ENCODE measurements around the gene ITPRIPL1.
A peak's percentile ranks its signal among the peaks of the same experiment; 100 is the strongest.

ITPRIPL1 gene

GRCh38 chr2:96324721-96325040, 436 bp upstream of the ITPRIPL1 start:
- no peak for DNase-seq

GRCh38 chr2:96325884-96326255, 753 bp downstream of the ITPRIPL1 start:
- DNase-seq: peak; percentile 17

GRCh38 chr2:96326564-96326963, 1.4 kb downstream of the ITPRIPL1 start:
- DNase-seq: no peak

DNA sequence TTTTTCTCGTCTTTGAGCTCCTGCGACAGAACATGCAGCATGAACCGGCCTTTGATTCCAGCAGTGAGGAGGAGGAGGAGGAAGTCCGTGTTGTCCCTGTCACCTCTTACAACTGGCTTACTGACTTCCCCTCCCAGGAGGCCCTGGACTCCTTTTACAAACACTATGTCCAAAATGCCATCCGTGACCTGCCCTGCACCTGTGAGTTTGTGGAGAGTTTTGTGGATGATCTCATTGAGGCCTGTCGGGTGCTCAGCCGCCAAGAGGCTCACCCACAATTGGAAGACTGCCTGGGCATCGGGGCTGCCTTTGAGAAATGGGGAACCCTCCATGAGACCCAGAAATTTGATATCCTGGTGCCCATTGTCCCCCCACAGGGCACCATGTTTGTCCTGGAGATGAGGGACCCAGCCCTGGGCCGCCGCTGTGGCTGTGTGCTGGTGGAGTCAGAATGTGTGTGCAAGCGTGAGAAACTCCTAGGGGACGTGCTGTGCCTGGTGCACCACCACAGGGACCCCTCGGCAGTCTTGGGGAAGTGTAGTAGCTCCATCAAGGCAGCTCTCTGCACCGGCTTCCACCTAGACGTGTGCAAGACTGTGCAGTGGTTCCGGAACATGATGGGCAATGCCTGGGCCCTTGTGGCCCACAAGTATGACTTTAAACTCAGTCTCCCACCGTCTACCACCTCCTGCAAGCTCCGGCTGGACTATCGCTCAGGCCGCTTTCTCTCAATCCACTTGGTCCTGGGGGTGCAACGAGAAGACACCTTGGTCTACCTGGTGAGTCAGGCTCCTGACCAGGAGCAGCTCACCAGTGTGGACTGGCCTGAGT, 2.1 kb downstream of the ITPRIPL1 start:
- no peak for DNase-seq

DNA sequence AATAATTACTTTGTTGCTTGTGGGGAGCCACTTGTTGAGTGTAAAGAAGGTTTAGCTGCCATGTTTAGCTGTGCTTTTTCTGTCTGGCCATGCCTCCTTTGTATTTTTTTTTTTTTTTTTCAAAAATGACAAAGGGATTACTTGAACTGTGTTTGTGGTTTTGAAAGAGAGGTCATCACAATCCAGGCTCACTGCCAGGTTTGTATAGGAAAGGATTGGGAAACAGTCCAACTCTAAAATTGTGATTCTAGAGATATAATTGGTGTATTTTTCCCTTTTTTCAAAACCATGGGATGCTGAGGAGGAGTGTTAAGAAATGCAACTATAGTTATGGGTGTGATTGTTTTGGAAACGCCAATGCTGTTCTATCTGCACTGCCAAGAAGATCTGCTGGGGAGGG, 4.3 kb downstream of the ITPRIPL1 start:
- DNase-seq: no peak

GRCh38 chr2:96329874-96330273, 4.8 kb downstream of the ITPRIPL1 start:
- DNase-seq: no peak

GRCh38 chr2:96330407-96330806, 5.3 kb downstream of the ITPRIPL1 start:
- DNase-seq: no peak

DNA sequence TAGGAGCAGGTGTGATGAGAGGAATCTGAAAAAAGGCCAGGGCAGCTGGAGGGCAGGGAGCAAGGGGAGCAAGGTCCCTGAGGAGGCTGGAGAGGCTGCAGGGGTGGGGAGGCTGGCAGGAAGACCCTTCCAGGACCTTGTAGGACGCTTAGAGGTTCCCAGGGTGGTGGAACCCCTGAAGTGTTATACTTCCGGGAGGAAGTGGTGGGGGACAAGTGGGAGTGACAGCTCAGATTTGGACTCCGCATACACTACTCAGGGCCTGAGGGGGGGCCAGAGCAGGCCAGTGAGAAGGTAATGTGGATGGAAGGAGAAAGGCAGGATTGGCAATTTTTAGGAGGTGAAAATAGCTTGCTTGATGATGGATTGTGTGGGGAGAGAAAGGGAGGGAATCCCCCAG, 8.6 kb downstream of the ITPRIPL1 start:
- no peak for DNase-seq

DNA sequence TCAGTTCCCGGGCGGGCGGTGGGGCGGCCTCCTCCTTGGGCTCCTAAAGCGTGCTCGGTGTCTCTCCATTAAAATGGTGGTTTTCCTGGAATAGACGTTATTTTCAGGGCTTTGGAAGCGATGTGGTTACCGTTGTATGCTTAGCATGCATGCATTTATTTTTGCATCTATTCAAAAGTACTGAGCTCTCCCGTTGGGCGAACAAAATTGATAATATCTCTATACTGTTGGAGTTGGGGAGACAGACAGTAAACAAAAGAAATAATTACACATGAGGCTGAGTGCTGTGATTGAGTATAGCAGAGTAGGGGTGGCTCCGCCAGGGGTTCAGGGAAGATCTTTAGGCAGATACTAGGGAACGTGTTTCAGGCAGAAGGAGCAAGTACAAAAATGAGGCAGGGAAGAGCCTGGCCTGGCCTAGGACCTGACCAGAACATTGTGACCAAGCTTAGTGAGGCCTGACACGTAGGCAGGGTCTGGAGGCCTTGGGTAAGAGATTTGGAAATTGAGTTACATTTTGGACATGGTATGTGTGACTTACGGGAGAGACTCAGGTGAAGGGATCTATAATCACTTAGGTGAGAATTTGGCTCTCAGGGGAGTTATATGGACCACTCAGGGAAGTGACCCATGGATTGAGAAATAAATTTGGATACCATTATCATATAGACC, 11.1 kb downstream of the ITPRIPL1 start:
- DNase-seq: no peak

DNA sequence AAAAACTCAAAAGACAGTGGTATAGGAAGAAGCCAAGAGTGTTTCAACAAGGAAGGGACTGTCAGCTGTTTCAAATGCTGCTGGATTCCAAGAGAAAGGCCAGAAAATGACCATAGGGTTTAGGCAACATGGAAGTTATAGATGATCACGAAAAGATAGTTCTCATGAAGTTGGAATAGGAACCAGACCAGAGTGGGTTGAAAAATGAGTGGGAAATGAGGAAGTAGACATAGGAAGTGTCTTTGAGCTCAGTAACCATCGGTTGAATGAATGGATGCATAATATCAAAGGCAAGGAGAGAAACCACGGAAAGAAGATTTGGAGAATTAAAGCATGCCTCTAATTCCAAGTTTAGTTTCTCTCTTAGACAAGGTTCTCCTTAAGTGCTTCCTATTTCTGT, 11.8 kb downstream of the ITPRIPL1 start:
- DNase-seq: no peak

DNA sequence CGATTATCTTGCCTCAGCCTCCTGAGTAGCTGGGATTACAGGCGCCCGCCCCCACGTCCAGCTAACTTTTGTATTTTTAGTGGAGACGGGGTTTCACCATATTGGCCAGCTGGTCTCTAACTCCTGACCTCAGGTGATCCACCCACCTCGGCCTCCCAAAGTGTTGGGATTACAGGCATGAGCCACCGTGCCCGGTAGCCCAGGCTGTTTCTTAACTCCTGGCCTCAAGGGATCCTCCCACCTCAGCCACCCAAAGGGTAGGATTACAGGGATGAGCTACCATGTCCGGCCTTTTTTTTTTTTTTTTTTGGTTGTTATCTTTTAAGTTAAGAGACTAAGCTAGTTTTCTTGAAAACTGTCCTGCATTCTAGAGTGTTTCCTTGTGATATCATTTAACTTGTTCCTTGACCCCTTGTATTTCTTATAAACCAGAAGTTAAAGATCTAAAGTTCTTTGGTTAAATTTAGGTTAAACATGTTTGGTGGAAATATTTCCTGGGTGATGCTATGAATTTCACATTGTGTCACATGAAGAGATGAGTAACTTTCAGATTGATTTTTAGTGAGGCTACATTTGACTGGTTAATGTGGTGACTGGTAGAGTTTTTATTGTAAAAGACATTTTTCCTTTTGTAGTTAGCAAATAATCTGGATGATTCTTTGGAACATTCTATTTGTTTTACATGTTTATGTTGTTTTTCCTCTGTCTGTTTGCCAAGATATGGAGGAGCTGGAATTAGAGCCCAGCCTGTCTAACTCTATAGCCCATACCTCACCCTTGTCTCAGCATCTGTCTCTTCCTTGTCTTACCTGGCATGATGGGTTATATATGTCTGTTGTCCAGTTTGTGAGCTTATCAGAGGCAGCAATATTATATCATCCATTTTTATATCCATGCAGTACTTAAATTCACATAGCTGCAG, 15.6 kb downstream of the ITPRIPL1 start:
- DNase-seq: no peak

DNA sequence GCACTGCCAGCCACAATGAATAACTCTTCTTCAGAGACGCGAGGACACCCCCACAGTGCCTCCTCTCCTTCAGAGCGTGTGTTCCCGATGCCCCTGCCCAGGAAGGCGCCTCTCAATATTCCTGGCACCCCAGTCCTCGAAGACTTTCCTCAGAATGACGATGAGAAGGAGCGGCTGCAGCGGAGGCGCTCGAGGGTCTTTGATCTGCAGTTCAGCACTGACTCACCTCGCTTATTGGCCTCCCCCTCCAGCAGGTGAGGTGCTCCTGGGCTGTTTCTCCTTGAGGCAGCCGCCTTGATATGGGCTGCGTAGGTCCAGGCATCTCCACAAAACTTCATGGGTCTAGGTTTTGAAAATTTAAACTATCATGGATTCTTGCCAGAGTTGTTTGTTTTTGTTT, 16.5 kb downstream of the ITPRIPL1 start:
- DNase-seq: no peak

DNA sequence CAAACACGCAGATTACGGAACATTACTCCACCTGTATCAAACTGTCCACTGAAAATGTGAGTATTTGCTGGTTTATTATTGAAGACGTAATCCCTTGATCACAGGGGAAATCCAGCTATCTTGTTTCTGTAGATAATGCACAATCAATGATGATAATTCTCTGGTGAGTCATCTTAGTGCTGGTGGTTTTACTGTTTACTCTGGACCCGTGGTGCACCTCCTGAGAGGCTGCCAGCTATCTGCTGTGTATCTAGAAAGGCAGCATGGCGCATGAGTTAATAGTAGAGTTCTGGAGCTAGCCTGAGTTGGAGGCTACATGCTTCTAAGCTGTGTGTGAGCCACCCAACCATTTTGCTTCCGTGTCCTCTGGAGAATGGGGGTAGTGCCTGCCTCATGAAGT, 17.0 kb downstream of the ITPRIPL1 start:
- DNase-seq: no peak

GRCh38 chr2:96344011-96344410, 18.9 kb downstream of the ITPRIPL1 start:
- DNase-seq: no peak

DNA sequence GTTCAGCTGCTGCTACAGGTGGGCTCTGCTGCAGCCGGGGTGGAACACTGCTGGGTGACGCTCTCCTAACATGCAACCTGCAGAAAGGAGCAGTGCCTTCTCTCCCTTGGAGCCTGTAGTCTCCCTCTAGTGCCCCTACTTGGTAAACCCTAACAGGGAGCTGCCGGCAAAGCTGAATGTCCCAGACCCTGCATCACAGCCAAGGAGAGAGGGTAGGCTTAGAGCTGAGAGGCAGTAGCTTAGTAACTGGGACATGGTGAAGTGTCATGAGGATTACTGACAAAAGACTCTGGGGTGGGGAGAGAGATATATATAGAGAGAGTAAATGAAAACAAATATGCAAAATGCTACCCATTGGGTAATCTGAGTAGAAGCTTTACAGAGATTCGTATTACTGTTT, 20.3 kb downstream of the ITPRIPL1 start:
- DNase-seq: no peak

DNA sequence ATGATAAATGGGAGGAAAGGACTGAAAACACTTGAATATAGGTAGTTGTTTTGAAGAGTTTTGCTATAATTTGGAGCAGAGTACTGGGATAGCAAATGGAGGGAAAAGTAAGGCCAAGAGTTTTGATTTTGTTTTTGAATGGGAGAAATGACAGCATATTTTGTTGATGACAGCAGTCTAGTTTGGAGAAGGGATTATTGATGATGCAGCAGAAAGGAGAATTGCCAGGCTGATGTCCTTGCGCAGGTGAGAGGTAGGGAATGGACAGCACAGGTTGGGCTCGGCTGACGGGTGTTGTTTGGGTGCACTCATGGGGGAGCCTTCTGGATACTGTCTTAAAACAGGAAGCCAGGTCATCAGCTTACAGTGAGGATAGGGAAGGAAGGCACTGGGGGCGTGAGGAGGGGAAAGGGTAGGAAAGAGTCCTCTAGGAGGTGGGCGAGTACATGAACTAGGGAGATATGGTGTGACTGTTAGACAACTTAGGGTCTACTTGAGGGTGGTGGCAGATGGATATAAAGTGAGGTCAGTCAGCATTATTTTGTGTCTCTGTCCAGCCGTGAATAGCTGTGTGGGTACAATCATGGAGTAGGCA, 20.8 kb downstream of the ITPRIPL1 start:
- no peak for DNase-seq

- DNase-seq: no peak
These were observed 22.3 kb downstream of the ITPRIPL1 start for GRCh38 chr2:96347395-96347794.

DNA sequence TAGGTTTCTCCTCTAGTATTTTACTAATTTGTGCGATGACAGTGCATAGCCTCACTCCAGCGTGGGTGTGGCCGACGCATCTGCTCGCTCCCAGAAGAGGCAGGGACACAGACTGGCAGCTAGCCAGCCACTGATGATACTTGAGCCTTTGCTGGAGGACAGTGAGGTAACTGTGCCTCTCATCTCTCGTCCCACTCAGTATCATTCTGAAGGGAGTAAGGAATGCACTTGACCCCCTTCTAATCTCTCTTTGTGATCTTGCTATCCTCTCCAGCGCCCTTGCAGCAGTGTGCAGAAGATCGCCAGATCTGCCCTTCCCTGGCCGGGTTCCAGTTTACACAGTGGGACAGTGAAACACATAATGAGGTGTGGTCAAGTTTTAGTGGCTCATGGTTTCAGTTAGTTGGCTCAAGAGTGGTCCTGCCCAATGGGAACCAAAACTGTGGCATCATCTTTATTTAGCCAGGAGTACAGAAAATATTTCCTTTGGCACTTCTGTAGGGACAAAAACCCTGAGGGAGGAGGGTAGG, 28.0 kb downstream of the ITPRIPL1 start:
- no peak for DNase-seq

DNA sequence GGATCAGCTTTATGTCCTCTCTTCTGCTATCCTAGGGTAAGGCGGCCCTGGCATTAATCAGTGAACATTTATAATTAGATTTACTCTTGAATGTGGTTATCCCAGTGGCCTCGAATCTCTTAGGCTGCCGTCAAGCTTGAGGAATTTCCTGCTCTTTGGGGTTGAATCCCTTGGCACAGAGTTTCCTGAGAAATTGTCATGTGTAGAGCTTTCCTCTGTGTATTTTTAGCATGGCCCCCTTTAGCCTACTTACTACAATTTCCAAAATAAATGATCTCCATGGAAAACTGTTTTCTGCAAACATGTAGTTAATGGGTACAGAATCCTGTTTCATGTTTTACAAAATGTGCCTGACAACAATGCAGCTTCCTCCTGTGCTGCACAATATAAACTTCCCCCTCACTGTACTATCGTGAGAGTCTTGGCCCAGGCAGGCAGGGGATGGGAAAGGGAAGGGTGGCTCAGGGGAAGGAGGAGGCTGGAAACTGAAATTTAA, 28.5 kb downstream of the ITPRIPL1 start:
- DNase-seq: no peak

GRCh38 chr2:96354492-96354891, 29.4 kb downstream of the ITPRIPL1 start:
- DNase-seq: no peak

GRCh38 chr2:96356889-96357288, 31.8 kb downstream of the ITPRIPL1 start:
- DNase-seq: no peak

GRCh38 chr2:96359310-96359709, 34.2 kb downstream of the ITPRIPL1 start:
- no peak for DNase-seq

DNA sequence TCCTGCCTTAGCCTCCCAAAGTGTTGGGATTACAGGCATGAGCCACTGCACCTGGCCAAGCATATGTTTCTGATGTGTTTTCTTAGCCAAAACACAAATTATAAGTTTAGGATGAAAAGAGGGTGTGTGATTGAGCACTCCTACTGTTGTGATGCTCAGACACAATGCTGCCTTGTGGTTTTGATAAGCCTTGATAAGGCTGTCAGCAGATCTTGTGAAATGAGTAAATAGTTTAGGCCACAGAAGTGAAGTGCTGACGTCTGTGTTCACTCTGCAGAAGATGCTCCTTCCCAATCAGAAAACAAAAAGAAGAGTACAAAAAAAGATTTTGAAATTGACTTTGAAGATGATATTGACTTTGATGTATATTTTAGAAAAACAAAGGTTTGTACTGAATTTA, 34.7 kb downstream of the ITPRIPL1 start:
- no peak for DNase-seq

Data from NK-92 treated with Interleukin-12 subunit alpha and Interleukin-12 subunit beta, amount 100 ng/mL, for 24 hours (cell line).